Omental fat pad (tissue), 4 donors: ENCODE data around the gene PDCL2. TPM values are rescaled to one million over a fixed set of nuclear protein-coding genes. Genes with fewer than 3 reads are reported as not detected.
"Not testable (repeated sequence)": the region's sequence is repeated elsewhere in the genome, so short reads cannot be mapped to it uniquely, and the experiment has no call there.

Source experiments
- ATAC-seq: fragments of 150-250 bp; one replicate; pipeline ENCODE4 v1.9.1; 2016; ENCODE audit warnings: mild to moderate bottlenecking, moderate library complexity; ENCODE audit not compliant: low FRiP score
- DNase-seq: peaks from one replicate; pipeline ENCODE4 v3.0.0-alpha.2; 2019; ENCODE audit warnings: low spot score
- CTCF ChIP-seq, 3 donors: fragments of 450-650 bp; IDR thresholded peaks; one replicate each; pipeline ENCODE4 v1.5.1; 2016 to 2017; ENCODE audit warnings: antibody characterized with exemption in 3 of 3, mild to moderate bottlenecking in 3 of 3, moderate library complexity in 2 of 3
- total RNA-seq, 4 donors: library from RNA; depleted of rRNA; stranded (reverse); fragments of >200 nt; gene quantifications; one replicate each; pipeline ENCODE4 v1.1.0, GENCODE V29; 2016

The PDCL2 gene
- total RNA-seq, 4 donors from 2014 or later: not detected

DNA sequence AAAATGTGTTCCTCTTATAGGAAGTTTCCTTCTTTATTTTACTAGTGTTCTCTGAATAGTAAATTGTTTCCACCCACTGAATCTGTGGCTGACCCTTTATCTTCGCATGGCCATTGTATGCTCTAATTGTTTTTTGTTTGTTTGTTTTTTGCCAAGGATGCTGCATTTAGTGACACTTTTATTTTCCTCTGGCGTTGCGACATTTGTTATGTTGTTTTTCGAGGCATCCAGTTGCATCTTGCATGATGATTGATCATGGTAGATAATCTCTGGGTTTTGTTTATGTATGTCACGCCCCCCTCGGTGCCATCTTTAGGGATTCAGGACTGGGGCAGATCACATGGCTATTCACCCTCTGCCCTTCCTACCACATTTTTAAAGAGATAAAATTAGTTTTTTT lies 41.9 kb upstream of the PDCL2 start:
- no peak for TF ChIP-seq CTCF (IDR thresholded peaks at IDR 0.05)
- no peak for ATAC-seq
- no peak for DNase-seq

GRCh38 chr4:55625835-55626234 lies 33.8 kb upstream of the PDCL2 start:
- TF ChIP-seq CTCF (IDR thresholded peaks at IDR 0.05): no peak
- no peak for DNase-seq
- no peak for ATAC-seq

DNA sequence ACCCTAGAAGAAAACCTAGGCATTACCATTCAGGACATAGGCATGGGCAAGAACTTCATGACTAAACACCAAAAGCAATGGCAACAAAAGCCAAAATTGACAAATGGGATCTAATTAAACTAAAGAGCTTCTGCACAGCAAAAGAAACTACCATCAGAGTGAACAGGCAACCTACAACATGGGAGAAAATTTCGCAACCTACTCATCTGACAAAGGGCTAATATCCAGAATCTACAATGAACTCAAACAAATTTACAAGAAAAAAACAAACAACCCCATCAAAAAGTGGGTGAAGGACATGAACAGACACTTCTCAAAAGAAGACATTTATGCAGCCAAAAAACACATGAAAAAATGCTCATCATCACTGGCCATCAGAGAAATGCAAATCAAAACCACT lies 32.0 kb upstream of the PDCL2 start:
- DNase-seq, ATAC-seq: not testable (repeated sequence)

- no peak for ATAC-seq
- TF ChIP-seq CTCF (IDR thresholded peaks at IDR 0.05): no peak
- no peak for DNase-seq
These were observed 26.6 kb upstream of the PDCL2 start for GRCh38 chr4:55618546-55619143.

GRCh38 chr4:55617587-55618197 lies 25.6 kb upstream of the PDCL2 start:
- DNase-seq (no peak), ATAC-seq (no peak)
- TF ChIP-seq CTCF (IDR thresholded peaks at IDR 0.05): no peak

- TF ChIP-seq CTCF (IDR thresholded peaks at IDR 0.05): no peak
- ATAC-seq: no peak
- no peak for DNase-seq
These were observed 23.0 kb upstream of the PDCL2 start for GRCh38 chr4:55615008-55615407.

DNA sequence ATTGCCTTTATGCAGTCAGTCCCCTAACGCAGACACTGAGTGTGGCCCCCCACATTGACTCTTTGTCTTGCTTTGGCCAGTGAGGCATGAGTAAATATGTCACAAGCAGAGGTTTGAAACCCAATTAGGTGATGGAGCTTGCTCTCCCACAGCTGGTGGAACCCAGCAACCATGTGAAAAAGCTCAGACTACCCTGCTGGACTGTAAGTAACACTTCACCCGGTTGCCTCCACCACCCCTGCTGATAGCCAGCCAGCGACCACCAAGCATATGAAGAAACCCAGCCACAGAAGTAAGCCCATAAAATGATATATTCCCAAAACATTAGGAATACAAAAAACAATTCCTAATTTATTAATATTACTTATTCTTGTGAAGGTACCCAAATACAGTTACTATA lies 21.6 kb upstream of the PDCL2 start:
- TF ChIP-seq CTCF (IDR thresholded peaks at IDR 0.05): no peak
- ATAC-seq (no peak), DNase-seq (no peak)
